A549 treated with CORT108297 at 1 μM for 4 hours (cell line): ENCODE results near the gene COX5A. TPM values are rescaled to one million over a fixed set of nuclear protein-coding genes. Genes with fewer than 3 reads are reported as not detected.

Experiments used
- total RNA-seq: library from RNA; stranded (reverse); fragments of 200-300 nt; extraction: Qiagen RNA extraction; gene quantifications from 5 replicates; pipeline ENCODE4 v1.2.3, GENCODE V29; 2022

COX5A gene
- 505 to 615 TPM (median 535 TPM) in 5 replicates for total RNA-seq

DNA sequence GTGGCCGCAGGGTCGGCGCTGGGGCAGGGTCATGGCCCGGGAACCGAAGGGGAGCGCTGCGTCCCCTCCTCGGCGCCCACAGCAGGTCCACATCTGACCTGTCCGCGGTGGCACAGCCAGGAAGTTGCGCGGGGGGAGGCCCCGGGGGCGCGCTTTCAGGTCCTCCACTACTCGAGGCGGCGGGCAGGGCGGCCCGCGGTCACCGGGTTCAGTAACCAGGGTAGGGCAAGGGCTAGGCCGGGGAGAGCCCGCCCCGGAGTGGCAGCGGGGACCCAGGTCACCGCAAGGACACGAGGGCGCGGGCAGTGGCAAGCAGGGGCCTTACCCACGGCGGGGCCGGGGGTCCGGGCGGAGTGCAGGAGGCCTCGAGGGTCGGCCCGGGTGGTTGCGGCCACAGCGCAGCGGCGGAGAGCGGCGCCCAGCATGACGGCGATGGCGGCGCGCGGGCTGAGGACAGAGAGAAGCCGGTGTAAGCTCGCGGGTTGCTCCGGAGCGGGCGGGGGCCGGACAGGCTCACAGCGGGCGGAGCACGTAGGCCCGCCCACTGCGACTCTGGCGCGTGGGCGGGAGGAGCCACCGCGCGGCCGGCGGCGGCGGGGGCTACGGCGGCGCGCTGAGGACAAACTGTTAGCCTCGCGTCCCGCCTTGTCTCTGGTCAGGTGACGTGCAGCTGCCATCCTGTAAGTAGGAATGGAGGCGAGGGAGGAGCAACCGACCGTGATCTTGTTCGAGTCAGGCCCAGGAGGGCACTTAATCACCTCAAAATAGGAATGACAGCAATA is at the start of gene COX5A:
COX5A (minus strand) TSS at position 484 of the 782 bp plus-strand sequence; CDS start at position 425, 59 bp downstream.

DNA sequence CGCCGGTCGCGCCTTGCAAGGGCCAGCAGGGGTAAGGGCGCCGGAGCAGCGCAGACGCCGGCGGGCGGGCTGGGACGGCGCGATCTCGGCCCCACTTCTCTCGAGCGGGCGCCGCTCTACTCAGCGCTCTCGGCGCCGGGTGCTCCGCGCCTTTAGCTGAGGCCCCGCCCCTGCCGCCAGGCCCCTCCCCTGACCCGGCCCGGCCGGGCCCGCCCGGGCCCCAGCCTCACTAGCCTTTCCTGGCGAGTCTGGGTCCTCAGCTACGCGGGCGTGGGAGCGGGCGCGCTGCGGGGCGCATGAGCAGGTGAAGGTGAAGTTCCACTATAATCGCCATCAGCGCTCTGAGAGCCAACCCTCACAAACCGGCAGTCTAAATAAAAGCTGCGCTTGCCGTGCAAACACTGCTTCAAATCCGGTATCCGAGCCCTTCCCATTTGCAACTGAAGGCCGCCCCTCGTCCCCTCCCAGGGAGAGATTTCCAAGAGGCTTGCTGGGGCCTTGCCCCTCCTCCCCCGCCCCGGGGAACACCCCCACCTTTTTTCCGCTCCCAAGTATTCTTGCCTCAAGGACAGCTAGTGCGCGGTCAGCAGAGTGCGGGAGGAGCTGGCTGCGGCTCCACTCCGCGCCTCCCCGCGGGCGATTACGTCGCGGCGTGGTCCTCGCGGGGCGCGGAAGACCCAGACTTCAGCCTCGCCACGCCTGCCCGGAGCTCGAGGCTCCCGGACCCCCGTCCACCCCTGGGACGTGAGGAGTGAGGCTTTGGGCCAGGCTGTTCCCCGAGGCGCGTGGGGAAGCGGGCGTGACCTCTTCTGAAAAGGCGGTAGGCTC is 19.0 kb upstream of the COX5A start, which contains the start of gene RPP25:
RPP25 (minus strand) TSS at position 125 of the 828 bp plus-strand sequence. CDS start 189 bp downstream, outside the sequence.

GRCh38 chr15:74906450-74907162 is 31.3 kb downstream of the COX5A start, which contains the start of gene FAM219B:
Gene FAM219B, minus strand, starts transcription at chr15:74906851. Its CDS starts 51 bp downstream, at chr15:74906800.

DNA sequence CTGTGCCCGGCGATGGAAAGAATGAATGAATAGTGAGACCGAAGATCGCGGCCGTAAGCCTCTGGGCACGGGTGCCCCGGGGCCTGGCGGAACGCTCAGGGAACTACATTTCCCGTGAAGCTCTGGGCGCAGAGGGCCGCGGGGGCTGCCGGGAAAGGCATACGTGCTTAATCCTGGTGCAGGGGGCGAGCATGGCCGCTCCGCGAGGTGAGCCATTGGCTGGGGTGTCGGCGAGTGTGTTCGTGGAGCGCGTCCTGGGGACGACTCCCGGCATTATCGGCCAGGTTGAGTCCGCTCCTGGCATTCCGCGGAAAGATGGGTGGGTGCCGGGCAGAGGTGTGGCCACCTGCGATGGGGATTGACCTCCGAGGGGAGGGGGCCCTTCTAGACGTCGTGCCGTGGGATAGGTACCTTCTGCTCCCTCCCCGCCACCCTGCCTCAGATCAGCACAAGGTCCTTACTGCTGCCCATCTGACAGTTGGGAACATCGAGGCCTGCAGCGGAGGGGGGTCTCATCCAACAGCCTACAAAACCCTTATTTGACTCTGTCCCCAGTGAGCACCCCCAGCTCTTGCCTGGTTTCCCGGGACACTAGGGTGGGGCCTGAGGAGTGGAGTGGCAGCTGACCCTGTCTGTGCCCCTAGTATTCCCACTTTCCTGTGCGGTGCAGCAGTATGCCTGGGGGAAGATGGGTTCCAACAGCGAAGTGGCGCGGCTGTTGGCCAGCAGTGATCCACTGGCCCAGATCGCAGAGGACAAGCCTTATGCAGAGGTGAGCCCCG is 47.8 kb downstream of the COX5A start, which contains the start of gene MPI:
MPI (plus strand) TSS at position 160 of the 782 bp plus-strand sequence; CDS start at position 192, 32 bp downstream.

DNA sequence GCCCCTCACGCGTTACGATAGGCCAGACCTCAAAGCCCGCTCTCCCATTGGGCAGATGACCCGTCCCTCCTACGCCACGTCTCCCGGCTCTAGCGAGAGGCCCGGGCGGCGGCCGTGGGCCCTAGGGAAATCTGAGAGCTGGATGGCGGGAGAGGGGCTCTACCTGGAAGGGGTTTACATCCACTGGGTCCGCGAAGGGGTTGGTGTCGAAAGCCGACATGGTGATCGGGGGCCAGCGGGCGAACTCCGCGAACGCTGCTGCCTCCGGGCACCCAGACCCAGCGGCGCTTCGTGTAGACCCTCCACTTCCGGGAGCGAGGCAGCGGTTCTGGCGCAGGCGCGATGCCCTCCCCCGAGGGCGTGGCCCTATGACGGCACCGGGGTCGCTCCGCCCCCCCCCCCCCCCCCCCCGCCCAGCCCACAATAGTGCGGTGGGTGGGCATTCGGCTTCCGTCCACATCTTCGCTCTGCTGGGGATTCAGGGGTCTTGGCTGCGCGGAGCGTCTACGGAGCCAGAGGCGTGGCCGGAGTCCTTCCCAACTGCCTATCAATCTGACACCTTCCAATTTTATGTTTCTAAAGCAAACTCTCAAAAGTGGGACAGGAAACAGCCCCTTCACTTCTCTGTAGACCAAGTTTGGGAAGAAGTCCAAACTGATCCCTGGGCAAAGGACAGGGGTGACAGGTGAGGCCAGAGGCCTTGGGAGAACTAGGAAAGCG is 64.7 kb downstream of the COX5A start, which contains the start of gene SCAMP2:
SCAMP2 (minus strand) TSS at position 330 of the 720 bp plus-strand sequence; CDS start at position 220, 110 bp downstream.

Other genes starting within 250 kb of the COX5A start
- gene EDC3, start 242.0 kb downstream of the COX5A start, total RNA-seq = 17.9 to 20.7 TPM (median 18.9 TPM) in 5 replicates
- gene CYP1A1, start 212.5 kb downstream of the COX5A start, total RNA-seq = 1.3 to 2.5 TPM (median 2.0 TPM) in 5 replicates
- gene CYP1A2, start 189.2 kb downstream of the COX5A start, total RNA-seq = not detected in 5 replicates
- 59.2 to 70.7 TPM (median 66.3 TPM) in 5 replicates for gene CSK, start 156.0 kb downstream of the COX5A start, total RNA-seq
- 0.03 to 0.08 TPM (median 0.08 TPM) in 3 of 5 replicates, not detected in the others for gene LMAN1L, start 125.2 kb downstream of the COX5A start, total RNA-seq
- 0.05 to 0.06 TPM in 2 of 5 replicates, not detected in the others for gene CPLX3, start 111.4 kb downstream of the COX5A start, total RNA-seq
- 27.9 to 41.0 TPM (median 38.2 TPM) in 5 replicates for gene ULK3, start 94.9 kb downstream of the COX5A start, total RNA-seq
- gene SCAMP2, start 64.7 kb downstream of the COX5A start, total RNA-seq = 55.2 to 69.3 TPM (median 66.6 TPM) in 5 replicates
- gene MPI, start 48.0 kb downstream of the COX5A start, total RNA-seq = 28.0 to 35.2 TPM (median 32.6 TPM) in 5 replicates
- gene FAM219B, start 31.2 kb downstream of the COX5A start, total RNA-seq = 30.0 to 41.1 TPM (median 38.4 TPM) in 5 replicates
- gene RPP25, start 18.7 kb upstream of the COX5A start, total RNA-seq = 18.6 to 29.7 TPM (median 27.3 TPM) in 5 replicates
- gene SCAMP5, start 57.5 kb upstream of the COX5A start, total RNA-seq = 11.8 to 15.0 TPM (median 14.3 TPM) in 5 replicates
- 16.2 to 22.0 TPM (median 19.9 TPM) in 5 replicates for gene PPCDC, start 85.5 kb upstream of the COX5A start, total RNA-seq